Left ventricle myocardium inferior (tissue), 1 donor: Measurements from ENCODE around the gene TIMP3. TPM values are rescaled to one million over a fixed set of nuclear protein-coding genes. Genes with fewer than 3 reads are reported as not detected.
A peak's percentile ranks its signal among the peaks of the same experiment; 100 is the strongest.

ENCODE experiments used
- DNase-seq: peaks from one replicate; pipeline ENCODE4 v3.0.0-alpha.2; 2020
- H3K27ac ChIP-seq: fragments of 200-600 bp; replicated peaks from 2 replicates; pipeline ENCODE4 v1.8.0; 2021
- H3K27me3 ChIP-seq: fragments of 200-600 bp; 2 replicates; pipeline ENCODE4 v1.8.0; 2021; ENCODE audit warnings: low read depth
- H3K36me3 ChIP-seq: fragments of 200-600 bp; 2 replicates; pipeline ENCODE4 v1.8.0; 2021
- H3K4me1 ChIP-seq: fragments of 200-600 bp; 2 replicates; pipeline ENCODE4 v1.8.0; 2021
- H3K4me3 ChIP-seq: fragments of 200-600 bp; 2 replicates; pipeline ENCODE4 v1.8.0; 2021; ENCODE audit warnings: mild to moderate bottlenecking, moderate library complexity
- H3K9me3 ChIP-seq: fragments of 200-600 bp; replicated peaks from 2 replicates; pipeline ENCODE4 v1.8.0; 2021
- intact Hi-C: fragments of 100-400 bp; cut with micrococcal nuclease; formaldehyde crosslinking; loops from one replicate; pipeline ENCODE4 v1.11.0; 2022
- total RNA-seq: library from RNA; stranded (reverse); fragmentation: NEBNext Ultra II Directional; extraction: Animal tissue kit (Norgen Biotek cat#: 25700); gene quantifications from one replicate; pipeline ENCODE4 v1.2.1, GENCODE V29; 2021
- TF ChIP-seq, protein P1 (sequence below): fragments of 200-600 bp; IDR thresholded peaks from 2 replicates; pipeline ENCODE4 v1.8.0; 2021; ENCODE audit warnings: antibody characterized with exemption, mild to moderate bottlenecking, borderline replicate concordance
- donor health status: DM: no; HTN: yes; CAD: no; lungs with severe emphysema.

Gene TIMP3
- total RNA-seq, 1 donor from 2014 or later: 250 TPM

DNA sequence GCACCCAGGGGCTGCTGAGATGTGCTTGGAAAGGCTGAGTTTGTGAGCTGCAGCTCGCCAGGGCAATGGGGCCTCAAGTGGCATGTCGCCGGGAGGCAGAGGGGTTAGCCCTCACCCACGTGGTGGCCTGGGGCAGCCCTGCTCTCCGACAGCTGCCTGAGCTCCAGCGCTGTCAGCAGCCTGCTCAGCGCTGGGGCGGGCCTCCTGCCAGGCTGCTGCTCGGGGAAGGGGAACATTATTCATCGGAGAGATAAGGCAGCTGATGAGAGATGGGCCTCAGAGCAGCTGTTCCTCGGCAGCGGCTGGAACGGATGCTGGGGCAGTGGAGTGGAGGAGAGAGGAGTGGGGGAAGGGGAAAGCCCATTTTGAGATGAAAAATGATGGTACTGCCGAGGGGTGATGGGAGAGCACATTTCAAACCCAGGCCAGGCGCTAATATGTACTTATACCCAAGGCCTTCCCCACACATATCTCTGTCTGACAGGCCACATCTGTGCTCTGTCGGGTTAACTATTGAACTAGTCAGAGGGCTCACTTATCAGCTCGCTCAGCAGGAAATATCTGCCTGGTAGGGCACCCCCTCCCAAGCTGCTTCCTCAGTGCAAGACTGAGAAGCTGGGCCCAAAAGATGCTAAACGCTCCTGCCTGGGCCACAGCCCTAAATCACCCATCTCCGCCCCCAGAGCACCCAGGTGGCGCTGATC, 79.5 kb downstream of the TIMP3 start:
- peak; percentile 89 for DNase-seq
- Histone ChIP-seq H3K36me3 (no peaks in the 10 kb centered on the region), H3K27ac (peak overlapping the region; percentile 77), H3K27me3 (no peaks in the 10 kb centered on the region), H3K9me3 (no peaks in the 10 kb centered on the region), H3K4me1 (peaks cover 31% of the 10 kb centered on the region), H3K4me3 (peak overlapping the region; percentile 23)
- intact Hi-C loops: no loop called here
- TF ChIP-seq, protein P1, sequence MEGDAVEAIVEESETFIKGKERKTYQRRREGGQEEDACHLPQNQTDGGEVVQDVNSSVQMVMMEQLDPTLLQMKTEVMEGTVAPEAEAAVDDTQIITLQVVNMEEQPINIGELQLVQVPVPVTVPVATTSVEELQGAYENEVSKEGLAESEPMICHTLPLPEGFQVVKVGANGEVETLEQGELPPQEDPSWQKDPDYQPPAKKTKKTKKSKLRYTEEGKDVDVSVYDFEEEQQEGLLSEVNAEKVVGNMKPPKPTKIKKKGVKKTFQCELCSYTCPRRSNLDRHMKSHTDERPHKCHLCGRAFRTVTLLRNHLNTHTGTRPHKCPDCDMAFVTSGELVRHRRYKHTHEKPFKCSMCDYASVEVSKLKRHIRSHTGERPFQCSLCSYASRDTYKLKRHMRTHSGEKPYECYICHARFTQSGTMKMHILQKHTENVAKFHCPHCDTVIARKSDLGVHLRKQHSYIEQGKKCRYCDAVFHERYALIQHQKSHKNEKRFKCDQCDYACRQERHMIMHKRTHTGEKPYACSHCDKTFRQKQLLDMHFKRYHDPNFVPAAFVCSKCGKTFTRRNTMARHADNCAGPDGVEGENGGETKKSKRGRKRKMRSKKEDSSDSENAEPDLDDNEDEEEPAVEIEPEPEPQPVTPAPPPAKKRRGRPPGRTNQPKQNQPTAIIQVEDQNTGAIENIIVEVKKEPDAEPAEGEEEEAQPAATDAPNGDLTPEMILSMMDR: no peak

DNA sequence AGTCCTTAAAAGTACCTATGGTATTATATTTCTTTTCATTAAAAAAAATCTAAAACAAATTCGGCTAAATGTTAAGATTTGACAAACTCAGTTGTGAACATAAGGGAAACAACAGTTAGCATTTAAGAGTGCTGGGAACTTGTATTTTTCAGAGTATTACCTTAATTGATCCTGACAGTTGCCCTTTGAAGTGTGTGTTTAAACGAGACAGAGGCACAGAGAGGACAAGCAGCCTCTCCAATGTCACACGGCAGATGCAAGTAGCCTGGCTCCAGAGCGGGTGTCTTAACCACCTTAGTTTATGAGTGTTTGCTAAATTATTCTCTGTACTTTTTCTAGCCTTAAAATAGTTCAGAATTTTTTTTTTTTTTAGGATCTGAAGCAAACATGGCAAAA, 80.9 kb downstream of the TIMP3 start:
- Histone ChIP-seq H3K9me3 (no peaks in the 10 kb centered on the region), H3K27ac (peak overlapping the region; percentile 77), H3K4me1 (peaks cover 38% of the 10 kb centered on the region), H3K27me3 (no peaks in the 10 kb centered on the region), H3K36me3 (no peaks in the 10 kb centered on the region), H3K4me3 (no peak overlapping the region)
- TF ChIP-seq, protein P1: no peak
- DNase-seq: no peak
- intact Hi-C loops: no loop called here

DNA sequence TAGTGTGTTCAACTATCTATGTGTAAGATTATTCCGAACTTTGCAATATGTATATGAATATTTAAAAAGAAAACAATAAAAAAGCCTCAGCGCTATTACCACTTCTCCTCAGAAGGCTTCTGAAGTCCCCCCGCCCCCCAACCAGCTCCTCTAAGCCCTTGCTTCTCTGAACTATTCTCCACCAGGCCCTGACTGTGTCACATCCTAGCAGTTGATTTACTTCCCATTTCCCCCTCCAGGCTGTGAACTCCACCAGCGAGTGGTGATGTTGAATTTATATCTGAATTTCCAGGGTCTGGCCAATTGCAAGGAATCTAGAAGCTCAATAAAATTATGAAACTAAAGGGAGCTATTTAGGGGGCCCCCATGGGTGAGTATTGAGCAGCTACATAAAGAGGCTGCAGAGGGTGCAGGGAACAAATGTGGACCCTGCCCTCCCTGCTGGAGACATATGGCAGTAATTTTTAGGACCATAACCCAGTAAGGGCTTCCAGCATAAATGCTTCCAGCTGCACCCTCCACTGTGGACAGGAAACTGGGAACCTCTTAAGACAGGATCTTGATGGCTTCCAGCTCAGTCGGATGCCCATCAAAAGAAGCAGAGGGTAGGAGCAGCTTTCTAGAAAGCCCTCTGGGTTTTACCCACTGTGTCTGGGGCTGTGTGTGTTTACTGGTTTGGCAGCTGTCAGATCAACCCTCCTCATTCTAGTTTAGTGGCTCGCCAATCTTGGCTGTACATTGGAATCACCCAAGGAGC, 81.4 kb downstream of the TIMP3 start:
- H3K4me3 ChIP-seq: no peak overlapping the region
- intact Hi-C loops: no loop called here
- peaks cover 44% of the 10 kb centered on the region for H3K4me1 ChIP-seq
- no peak overlapping the region for H3K27ac ChIP-seq
- no peaks in the 10 kb centered on the region for H3K9me3 ChIP-seq
- no peaks in the 10 kb centered on the region for H3K27me3 ChIP-seq
- no peak for DNase-seq
- TF ChIP-seq, protein P1: no peak
- H3K36me3 ChIP-seq: no peaks in the 10 kb centered on the region

DNA sequence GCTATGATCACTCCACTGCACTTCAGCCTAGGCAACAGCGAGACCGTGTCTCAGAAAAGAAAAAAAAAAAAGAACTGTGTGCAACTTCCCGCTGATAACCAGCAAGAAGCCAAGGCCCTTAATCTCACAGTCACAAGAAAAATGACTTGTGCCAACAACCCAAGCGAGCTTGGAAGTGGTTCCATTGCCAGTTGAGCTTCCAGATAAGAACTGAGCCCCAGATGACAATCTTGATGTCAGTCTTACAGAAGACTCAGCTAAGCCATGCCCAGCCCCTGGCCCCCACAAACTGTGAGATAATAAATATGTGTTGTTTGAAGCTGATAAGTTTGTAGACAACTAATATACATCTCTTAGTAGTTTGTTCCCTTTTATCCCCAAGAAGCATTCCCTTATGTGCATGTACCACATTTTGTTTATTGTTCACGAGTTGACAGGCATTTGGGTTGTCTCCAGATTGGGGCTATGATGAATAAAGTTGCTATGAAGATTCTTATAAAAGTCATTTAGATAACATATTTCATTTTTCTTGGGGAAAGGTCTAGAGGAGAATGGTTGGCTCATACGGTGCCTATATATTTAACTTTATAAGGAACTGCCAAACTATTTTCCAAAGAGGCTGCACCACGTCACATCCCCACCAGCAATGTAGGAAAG, 85.9 kb downstream of the TIMP3 start:
- H3K4me1 ChIP-seq: peaks cover 33% of the 10 kb centered on the region
- intact Hi-C loops: no loop called here
- H3K27me3 ChIP-seq: no peaks in the 10 kb centered on the region
- H3K27ac ChIP-seq: peak overlapping the region; percentile 80
- no peak overlapping the region for H3K4me3 ChIP-seq
- no peak for DNase-seq
- H3K36me3 ChIP-seq: no peaks in the 10 kb centered on the region
- H3K9me3 ChIP-seq: no peaks in the 10 kb centered on the region
- TF ChIP-seq, protein P1: no peak

DNA sequence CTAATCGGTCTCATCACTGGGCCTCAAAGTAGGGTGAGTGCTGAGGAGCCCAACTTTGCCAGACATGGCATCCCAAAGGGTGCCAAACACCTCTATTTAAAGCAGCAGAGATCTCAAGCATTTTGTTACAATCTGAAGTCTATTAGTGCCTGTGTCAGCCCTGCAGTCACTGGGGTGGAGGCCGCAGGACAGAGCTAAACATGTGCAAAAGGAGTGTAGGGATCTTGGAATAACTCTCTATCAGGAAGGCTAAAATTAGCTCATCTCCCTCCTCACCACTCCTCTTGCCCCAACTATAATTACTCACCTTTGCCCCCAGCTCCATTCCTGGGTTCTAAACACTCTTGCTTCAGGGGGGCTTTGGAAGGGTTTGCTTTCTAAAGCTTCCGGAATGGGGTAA, 87.5 kb downstream of the TIMP3 start:
- peak overlapping the region; percentile 80 for H3K27ac ChIP-seq
- intact Hi-C loops: no loop called here

More for the DNA sequence above, 87.5 kb downstream of the TIMP3 start:
- Histone ChIP-seq H3K36me3 (no peaks in the 10 kb centered on the region), H3K9me3 (no peaks in the 10 kb centered on the region), H3K27me3 (no peaks in the 10 kb centered on the region), H3K4me1 (peaks cover 29% of the 10 kb centered on the region), H3K4me3 (no peak overlapping the region)
- no peak for DNase-seq
- TF ChIP-seq, protein P1: no peak
